ENCODE measurements around the gene KLHDC4. TPM values are rescaled to one million over a fixed set of nuclear protein-coding genes. Genes with fewer than 3 reads are reported as not detected.
A peak's percentile ranks its signal among the peaks of the same experiment; 100 is the strongest.

KLHDC4 gene
- total and polyA plus RNA-seq, 11 donors = 6.8 to 20.5 (median 14.3) TPM

DNA sequence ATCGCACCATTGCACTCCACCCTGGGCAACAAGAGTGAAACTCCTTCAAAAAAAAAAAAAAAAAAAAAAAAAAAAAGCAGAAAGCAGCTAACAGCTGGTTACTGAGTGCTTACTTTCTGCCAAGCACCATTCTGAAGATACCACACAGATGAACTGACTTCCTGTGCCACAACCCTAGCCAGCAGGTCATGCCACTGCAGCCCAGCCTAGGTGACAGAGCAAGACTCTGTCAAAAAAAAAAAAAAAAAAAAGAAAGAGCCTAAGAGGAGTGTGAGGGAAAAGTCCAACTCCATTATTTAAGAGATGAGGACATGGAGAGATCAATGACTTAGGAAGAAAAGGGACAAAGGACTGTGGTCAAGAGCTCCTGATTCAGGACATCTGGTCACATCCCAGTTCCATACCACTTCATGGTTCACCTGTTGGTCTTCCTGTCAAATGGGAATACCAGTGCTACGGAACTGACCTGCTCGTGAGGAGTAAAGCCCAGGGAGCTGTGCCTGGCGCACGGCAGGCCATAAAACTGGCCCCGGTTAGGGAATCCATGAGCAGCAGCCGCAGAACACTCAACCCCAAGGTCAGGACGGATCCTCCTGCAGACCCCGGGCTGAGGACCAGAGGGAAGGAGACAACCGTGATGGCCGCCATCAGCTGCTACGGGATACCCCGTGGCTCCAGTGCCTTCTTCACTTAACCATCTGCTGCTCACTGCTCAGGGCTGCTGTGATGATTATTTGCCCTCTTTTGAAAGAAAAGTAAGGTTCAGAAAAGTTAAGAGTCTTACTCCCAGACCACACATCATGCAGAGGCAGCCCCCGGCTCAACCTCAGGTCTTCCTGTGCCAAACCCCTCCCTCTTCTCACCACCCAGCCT lies 950 bp downstream of the KLHDC4 start:
- Histone ChIP-seq H3K4me1 (peaks cover 3 to 26% (median 9%) of the 10 kb centered on the region in 12 donors), H3K36me3 (peaks cover 0 to 41% (median 31%) of the 10 kb centered on the region in 9 donors), H3K27ac (peak overlapping the region in 7 of 12 donors; percentile 75 to 93 (median 87)), H3K4me3 (peak overlapping the region; percentile 81 to 97 (median 93)), H3K27me3 (peaks cover 0 to under 1% (median 0%) of the 10 kb centered on the region in 9 donors), H3K9me3 (no peaks in the 10 kb centered on the region)
- DNase-seq = no peak
- peak in 2 of 4 donors; percentile 6 to 8 for ATAC-seq
- TF ChIP-seq, protein P1, sequence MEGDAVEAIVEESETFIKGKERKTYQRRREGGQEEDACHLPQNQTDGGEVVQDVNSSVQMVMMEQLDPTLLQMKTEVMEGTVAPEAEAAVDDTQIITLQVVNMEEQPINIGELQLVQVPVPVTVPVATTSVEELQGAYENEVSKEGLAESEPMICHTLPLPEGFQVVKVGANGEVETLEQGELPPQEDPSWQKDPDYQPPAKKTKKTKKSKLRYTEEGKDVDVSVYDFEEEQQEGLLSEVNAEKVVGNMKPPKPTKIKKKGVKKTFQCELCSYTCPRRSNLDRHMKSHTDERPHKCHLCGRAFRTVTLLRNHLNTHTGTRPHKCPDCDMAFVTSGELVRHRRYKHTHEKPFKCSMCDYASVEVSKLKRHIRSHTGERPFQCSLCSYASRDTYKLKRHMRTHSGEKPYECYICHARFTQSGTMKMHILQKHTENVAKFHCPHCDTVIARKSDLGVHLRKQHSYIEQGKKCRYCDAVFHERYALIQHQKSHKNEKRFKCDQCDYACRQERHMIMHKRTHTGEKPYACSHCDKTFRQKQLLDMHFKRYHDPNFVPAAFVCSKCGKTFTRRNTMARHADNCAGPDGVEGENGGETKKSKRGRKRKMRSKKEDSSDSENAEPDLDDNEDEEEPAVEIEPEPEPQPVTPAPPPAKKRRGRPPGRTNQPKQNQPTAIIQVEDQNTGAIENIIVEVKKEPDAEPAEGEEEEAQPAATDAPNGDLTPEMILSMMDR (IDR thresholded peaks at IDR 0.05) = no peak
- no peak for TF ChIP-seq POLR2A (IDR thresholded peaks at IDR 0.05)
- intact Hi-C loops (cut with DNase I) = loop anchor here in 9 of 10 donors (2.0 to 10.0 kb wide), 6 partner anchors 176 to 810 kb away; partner anchors contain the start of genes MAP1LC3B (in 5 of the 9) and ZC3H18 (in 2 of the 9)
- 40 to 60% (median 44%) methylated on average over 14 of the region's 14 CpGs for WGBS, 4 donors

GRCh38 chr16:87762620-87763019 lies 3.2 kb downstream of the KLHDC4 start:
- no peak for DNase-seq
- WGBS, 4 donors = 92 to 95% (median 93%) methylated on average over 9 of the region's 9 CpGs
- ATAC-seq = no peak
- peaks cover 3 to 26% (median 9%) of the 10 kb centered on the region in 12 donors for H3K4me1 ChIP-seq
- peaks cover 0 to 61% (median 51%) of the 10 kb centered on the region in 9 donors for H3K36me3 ChIP-seq
- intact Hi-C loops (cut with DNase I) = loop anchor here in 6 of 10 donors (10.0 kb wide), 3 partner anchors 368 to 812 kb away; partner anchors contain the start of genes MAP1LC3B (in 3 of the 6) and ZC3H18 (in 2 of the 6)
- no peak overlapping the region for H3K4me3 ChIP-seq
- TF ChIP-seq, protein P1 (IDR thresholded peaks at IDR 0.05) = no peak
- no peak for TF ChIP-seq POLR2A (IDR thresholded peaks at IDR 0.05)
- H3K9me3 ChIP-seq = no peaks in the 10 kb centered on the region
- no peak overlapping the region for H3K27ac ChIP-seq
- H3K27me3 ChIP-seq = no peaks in the 10 kb centered on the region

- peaks cover 0 to 66% (median 56%) of the 10 kb centered on the region in 9 donors for H3K36me3 ChIP-seq
- ATAC-seq (no peak), DNase-seq (no peak)
- WGBS, 4 donors = 68 to 81% (median 74%) methylated on average over 13 to 14 of the region's 14 CpGs
- H3K9me3 ChIP-seq = no peaks in the 10 kb centered on the region
- no peak overlapping the region for H3K27ac ChIP-seq
- TF ChIP-seq, protein P1 (IDR thresholded peaks at IDR 0.05) = no peak
- no peak for TF ChIP-seq POLR2A (IDR thresholded peaks at IDR 0.05)
- intact Hi-C loops (cut with DNase I) = loop anchor here in 6 of 10 donors (10.0 kb wide), 3 partner anchors 367 to 813 kb away; partner anchors contain the start of genes MAP1LC3B (in 3 of the 6) and ZC3H18 (in 2 of the 6)
- H3K4me3 ChIP-seq = no peak overlapping the region
- H3K27me3 ChIP-seq = no peaks in the 10 kb centered on the region
- peaks cover 3 to 26% (median 9%) of the 10 kb centered on the region in 12 donors for H3K4me1 ChIP-seq
Observed at GRCh38 chr16:87762071-87762571, 3.7 kb downstream of the KLHDC4 start.

- WGBS, 4 donors = 82 to 93% (median 91%) methylated on average over 8 of the region's 8 CpGs
- H3K4me1 ChIP-seq = peaks cover 3 to 20% (median 8%) of the 10 kb centered on the region in 12 donors
- no peak overlapping the region for H3K27ac ChIP-seq
- no peak overlapping the region for H3K4me3 ChIP-seq
- DNase-seq (no peak), ATAC-seq (no peak)
- H3K27me3 ChIP-seq = no peaks in the 10 kb centered on the region
- no peak for TF ChIP-seq POLR2A (IDR thresholded peaks at IDR 0.05)
- intact Hi-C loops (cut with DNase I) = loop anchor here in 6 of 10 donors (10.0 kb wide), 3 partner anchors 366 to 814 kb away; partner anchors contain the start of genes MAP1LC3B (in 3 of the 6) and ZC3H18 (in 2 of the 6)
- no peaks in the 10 kb centered on the region for H3K9me3 ChIP-seq
- H3K36me3 ChIP-seq = peaks cover 0 to 77% (median 67%) of the 10 kb centered on the region in 9 donors
Observed at GRCh38 chr16:87761060-87761459, 4.7 kb downstream of the KLHDC4 start.
